Body of pancreas (tissue), 4 donors: ENCODE data around the gene OR12D1.

Experiments used
- POLR2A ChIP-seq, 3 donors: fragments of 450-650 bp; IDR thresholded peaks; one replicate each; pipeline ENCODE4 v1.6.1; 2016; ENCODE audit warnings: antibody characterized with exemption in 3 of 3, mild to moderate bottlenecking in 2 of 3
- TF ChIP-seq, protein P1 (sequence below), 7 experiments: fragments of 450-650 bp in 4 of 7; fragments of 200-600 bp in 3 of 7; sonication (generic) in 3 of 7; IDR thresholded peaks; one replicate each; pipeline ENCODE4 v1.5.1; 2016 to 2019; ENCODE audit warnings: antibody characterized with exemption in 7 of 7

- TF ChIP-seq, protein P1, sequence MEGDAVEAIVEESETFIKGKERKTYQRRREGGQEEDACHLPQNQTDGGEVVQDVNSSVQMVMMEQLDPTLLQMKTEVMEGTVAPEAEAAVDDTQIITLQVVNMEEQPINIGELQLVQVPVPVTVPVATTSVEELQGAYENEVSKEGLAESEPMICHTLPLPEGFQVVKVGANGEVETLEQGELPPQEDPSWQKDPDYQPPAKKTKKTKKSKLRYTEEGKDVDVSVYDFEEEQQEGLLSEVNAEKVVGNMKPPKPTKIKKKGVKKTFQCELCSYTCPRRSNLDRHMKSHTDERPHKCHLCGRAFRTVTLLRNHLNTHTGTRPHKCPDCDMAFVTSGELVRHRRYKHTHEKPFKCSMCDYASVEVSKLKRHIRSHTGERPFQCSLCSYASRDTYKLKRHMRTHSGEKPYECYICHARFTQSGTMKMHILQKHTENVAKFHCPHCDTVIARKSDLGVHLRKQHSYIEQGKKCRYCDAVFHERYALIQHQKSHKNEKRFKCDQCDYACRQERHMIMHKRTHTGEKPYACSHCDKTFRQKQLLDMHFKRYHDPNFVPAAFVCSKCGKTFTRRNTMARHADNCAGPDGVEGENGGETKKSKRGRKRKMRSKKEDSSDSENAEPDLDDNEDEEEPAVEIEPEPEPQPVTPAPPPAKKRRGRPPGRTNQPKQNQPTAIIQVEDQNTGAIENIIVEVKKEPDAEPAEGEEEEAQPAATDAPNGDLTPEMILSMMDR (IDR thresholded peaks at IDR 0.05) = no peak
- TF ChIP-seq POLR2A (IDR thresholded peaks at IDR 0.05) = no peak
Observed at GRCh38 chr6:29424575-29424974, 9.8 kb downstream of the OR12D1 start.
